ENCODE results near the gene FOXP1.
"Not testable (repeated sequence)": the region's sequence is repeated elsewhere in the genome, so short reads cannot be mapped to it uniquely, and the experiment has no call there.

FOXP1 gene

GRCh38 chr3:70982700-70983140 is 600.8 kb downstream of the FOXP1 start:
- DNase-seq, result no peak

GRCh38 chr3:70982284-70982683 is 601.2 kb downstream of the FOXP1 start:
- DNase-seq, result no peak

DNA sequence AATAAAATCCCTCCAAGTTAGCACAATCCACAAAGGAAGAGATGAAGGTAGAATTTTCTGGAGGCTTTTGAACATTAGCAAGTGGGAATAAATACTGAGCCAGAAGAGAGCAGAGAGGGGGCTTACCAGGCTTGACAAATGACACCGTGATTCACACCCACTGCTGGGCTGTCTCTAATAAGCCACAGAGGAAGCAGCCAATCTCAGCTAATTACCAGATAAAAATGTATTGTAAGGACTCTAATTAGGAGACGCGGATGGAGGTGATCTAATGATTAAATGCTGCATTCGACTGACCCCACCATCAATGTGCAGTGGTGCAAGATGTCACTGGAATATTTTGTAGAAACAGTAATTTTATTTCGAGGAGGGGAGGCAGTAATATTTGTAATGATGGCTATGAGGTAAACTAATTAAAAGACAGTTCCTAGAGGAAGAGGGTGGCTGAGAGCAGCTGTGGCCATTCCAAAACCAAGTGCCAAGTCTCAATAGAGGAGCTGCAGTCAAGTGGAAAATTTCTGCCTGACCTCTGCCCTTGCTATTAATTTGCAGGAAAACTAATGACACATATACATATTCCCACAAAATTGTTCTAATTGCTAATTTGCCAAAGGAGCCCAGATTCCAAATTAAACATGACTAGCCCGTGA is 602.2 kb downstream of the FOXP1 start:
- DNase-seq, result no peak

- no peak for DNase-seq
These were observed 602.8 kb downstream of the FOXP1 start for GRCh38 chr3:70980646-70981170.

GRCh38 chr3:70979983-70980645 is 603.4 kb downstream of the FOXP1 start:
- no peak for DNase-seq

DNA sequence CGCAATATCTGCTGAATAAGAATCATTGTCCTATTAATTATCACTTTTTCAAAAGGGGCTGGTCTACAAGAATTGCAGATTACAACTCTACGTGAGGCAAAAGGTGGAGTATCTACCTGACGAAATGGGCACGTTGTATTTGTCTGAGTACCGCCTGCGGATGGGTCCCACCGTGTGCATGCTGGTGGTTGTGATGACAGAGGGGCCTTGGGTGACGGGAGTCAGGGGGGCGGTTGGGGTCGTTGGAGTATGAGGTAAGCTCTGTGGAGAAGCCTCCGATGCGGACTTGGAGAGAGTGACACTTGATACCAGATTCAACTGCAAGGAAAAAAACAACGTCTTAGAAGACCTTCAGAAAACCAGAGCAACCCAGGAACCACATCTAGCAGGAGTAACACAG is 605.8 kb downstream of the FOXP1 start:
- no peak for DNase-seq

DNA sequence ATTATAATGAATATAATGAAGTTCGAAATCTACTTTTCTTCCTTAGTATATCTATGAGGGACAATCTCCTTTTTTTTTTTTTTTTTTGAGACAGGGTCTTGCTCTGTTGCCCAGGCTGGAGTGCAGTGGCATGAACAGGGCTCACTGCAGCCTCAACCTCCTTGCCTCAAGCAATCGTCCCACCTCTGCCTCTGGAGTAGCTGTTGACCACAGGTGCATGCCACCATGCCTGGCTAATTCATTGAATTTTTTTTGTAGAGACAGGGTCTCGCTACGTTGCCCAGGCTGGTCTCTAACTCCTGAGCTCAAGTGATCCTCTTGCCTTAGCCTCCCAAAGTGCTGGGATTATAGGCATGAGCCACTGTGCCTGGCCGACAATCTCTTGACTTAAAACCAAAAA is 607.5 kb downstream of the FOXP1 start:
- not testable (repeated sequence) for DNase-seq

GRCh38 chr3:70974747-70975146 is 608.8 kb downstream of the FOXP1 start:
- DNase-seq, result no peak

DNA sequence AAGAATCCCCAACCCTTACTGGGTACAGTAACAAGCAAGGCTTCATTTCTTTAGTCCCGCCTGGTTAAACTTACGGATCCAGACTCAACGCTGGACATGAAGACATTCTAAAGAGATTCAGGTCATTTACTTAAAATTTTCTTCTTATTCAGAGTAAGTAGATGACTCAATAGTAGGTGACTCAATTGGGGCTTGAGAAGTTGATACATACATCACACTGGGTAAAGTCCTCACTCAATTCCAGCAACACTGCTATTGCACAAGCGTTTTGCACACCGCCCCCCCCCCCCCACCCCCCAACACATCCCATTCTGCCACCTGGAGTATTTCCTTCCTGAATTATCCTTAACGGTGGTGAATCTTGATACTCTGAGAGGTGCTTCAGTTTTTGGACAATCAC is 610.0 kb downstream of the FOXP1 start:
- no peak for DNase-seq

DNA sequence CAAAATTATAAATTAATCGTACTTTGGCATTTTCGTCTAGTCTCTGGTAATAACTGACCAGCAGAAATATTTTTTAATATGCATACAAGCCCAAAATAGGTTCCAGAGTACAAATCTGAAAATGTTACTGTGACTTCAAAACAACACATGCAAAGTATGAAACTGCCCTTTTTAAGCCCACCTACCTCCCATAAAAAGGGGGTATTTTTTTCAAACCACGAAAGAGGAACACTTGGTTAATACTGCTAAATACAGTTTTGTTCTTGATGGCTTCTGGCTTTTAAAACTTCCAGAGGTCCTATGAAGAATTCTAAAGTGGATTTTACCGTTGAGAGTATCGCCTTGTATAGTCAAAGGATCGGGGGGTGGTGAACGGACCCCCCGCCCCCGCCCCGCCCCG is 610.7 kb downstream of the FOXP1 start:
- no peak for DNase-seq

GRCh38 chr3:70970952-70971351 is 612.6 kb downstream of the FOXP1 start:
- DNase-seq, result no peak

GRCh38 chr3:70970171-70970570 is 613.4 kb downstream of the FOXP1 start:
- no peak for DNase-seq

DNA sequence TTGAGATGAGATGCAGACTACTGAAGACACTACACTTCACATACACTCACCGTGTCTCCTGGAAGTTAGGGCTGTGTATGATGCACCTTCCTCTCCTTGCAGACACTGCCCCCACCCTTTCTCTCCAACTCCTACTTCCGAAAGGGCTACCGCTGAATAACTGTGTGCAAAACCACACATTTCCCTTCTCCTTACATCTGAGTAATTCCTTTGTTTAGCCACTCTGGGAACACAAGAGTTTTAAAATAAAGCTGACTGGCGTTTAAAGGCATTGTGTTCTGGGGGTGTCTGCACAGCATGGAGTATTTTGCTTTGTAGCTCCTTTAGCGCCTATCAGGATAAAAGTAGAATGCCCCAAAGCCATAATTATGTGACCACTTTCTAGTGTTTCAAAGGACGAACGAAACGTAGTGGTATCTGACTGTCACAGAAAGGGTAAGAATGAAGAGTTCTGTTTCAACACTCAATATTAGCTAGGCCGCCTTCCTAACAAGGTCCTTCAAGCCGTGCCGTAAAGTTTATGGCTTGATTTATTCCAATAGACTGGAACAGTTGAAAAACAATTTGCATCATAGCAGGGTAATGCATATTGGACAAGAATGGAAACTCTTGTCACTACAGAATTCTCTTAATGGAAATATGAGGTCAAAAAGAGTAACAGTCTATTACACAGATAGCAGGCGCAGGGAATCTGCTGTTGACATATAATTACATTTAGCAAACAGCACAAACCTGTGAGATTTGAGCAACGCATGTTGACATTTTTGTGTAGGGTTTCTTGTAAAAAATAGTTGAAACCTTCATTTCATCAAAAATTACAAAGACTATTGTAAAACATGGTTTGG is 619.9 kb downstream of the FOXP1 start:
- no peak for DNase-seq

DNA sequence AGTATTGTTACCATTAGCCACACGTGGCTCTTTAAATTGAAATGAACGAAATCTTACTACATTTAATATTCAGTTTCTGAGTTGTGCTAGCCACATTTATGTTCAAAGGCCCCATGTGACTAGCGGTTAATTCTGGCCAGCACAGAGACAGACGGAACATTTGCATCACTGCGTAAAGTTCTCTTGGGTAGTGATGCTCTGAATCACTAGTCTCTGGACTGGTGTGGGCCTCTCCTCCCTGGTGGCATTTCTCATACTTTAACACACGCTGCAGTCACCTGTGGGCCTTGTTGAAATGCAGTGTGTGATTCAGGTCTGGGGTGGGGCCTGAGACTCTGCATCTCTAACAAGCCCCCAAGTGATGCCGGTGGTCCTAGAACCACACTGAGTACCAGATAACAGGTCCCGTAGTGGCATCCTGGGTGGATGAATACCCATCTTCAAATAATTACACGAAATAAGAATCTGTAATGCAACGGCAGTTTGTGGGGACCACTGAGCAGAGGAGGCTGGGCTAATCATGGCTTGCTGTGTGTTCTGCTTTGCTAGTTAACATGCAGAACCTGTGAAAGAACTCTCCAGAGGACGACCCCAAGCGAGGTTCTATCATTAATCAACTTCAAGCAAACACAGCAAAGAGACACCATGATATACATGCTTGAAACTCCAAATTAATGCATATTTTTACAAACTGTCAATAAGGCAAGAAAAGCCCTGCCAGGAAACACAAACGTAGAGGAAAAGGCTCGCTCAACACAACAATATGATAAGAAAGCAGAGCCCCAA is 623.8 kb downstream of the FOXP1 start:
- DNase-seq, result no peak

- DNase-seq, result no peak
These were observed 631.3 kb downstream of the FOXP1 start for GRCh38 chr3:70952033-70952747.

DNA sequence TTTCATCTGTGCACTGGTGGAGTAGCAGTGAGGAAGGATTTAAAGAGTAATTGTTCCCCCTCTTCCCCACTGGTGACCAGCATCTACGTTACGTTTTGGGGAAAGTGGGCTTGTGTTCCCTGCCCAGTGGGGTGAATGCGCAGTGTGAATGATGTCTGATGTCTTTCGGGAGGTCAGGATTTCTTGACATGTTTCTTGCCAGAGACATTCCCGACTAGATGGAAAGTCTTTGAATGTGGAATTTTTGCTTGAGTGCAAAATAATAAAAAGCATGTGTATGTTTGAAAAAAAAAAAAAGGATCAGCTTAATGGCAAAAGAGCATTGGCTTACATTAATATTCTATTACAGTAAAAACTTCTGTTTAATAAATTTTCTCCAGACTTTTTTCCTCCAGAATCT is 632.2 kb downstream of the FOXP1 start:
- no peak for DNase-seq

DNA sequence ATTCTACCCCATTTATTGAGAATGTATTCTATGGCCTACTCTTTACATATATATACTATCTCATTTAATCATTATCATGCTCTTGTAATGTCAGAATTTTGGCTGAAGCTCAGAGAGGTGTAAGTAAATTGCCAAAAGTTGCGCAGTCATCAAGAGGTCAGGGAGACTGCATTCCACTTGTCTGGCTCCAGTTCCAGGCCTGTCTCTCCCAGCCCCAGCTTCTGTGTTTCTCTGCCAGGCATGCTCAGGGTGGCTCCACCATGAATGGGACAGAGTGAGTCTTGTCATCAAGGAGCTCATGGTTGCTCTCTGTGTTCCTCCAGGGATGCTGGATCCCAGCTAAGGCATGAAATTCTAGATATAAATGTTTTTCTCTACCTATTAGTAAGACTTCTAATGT is 635.9 kb downstream of the FOXP1 start:
- DNase-seq, result no peak

GRCh38 chr3:70943886-70944285 is 639.6 kb downstream of the FOXP1 start:
- DNase-seq, result no peak

DNA sequence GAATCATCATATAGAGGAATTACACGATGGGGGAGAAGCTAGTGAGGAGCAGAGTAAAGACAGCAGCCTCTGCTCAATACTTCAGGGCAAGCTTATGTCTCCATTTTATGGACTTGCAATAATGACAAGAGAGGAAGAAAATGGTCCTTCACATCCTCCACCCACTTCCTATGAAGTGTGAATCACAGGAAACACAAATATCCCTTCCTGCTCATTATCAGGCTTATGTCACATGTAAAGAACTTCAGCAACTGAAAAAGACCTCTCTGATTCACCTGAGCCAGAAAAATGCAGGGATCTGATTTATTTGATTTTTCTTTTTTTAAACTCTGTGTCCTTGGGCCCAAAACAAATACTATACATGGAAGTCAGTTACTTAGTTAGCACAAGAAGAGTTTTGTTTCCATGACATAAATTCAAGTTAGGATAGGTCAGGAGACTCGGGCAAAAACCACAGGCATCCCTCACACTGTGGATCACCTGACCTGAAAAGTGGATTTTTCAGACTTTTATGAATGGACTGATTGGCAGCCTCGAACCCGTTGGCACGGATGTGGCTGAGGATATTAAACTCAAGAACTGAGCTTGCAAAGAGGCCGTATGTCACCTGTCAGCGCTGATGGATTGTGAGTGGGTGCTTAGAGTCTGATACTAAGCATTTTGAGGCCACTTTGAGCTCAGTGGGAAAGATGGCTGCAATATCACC is 650.3 kb downstream of the FOXP1 start:
- no peak for DNase-seq

DNA sequence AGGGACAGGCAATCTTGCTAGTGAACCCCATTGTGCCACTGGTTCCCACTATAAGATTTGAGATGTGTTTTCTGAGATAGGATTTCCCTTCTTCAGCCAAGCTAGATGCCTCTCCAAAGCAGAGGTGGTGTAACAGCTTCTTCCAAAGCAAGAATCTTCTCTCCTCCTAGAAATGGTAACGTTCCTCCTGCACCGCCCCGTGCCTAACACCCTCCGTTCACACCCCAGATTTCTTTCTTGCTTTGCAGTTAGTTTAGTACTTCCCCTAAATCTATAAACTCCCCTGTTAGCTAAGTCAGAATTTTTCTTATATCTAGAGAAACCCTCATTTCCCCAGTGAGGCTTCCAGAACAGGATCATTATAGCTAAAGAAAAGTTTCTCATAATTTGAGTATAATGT is 653.5 kb downstream of the FOXP1 start:
- DNase-seq, result no peak

- DNase-seq, result no peak
These were observed 656.3 kb downstream of the FOXP1 start for GRCh38 chr3:70927239-70927638.

DNA sequence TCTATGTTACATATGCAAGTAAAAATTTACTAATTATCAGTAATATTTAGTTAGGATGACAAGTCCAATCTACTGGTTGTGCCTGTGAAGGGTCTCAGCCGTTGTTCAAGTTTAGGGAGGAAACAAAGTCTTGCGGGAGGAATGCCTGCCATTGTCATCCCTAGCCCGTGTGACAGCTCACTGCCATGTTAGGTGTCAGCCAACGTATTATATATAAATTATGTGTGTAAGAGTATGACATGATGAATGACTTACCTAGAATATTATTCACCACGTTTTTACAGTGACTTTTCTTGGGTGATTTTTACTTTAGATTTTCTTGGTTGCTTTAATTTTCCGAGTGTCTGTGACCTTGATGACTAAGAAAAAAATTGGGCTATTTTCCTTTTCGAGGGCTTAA is 656.7 kb downstream of the FOXP1 start:
- DNase-seq, result no peak

Measured in activated CD8-positive, alpha-beta memory T cell treated with anti-CD3 and anti-CD28 coated beads, Interleukin-2, amount 50 U/mL, for 4 hours (primary cell).